ENCODE results near the gene ACOT7. TPM values are rescaled to one million over a fixed set of nuclear protein-coding genes. Genes with fewer than 3 reads are reported as not detected.

ACOT7 gene
- total RNA-seq, 1 experiment from 2014 or later, result 76.3 TPM

DNA sequence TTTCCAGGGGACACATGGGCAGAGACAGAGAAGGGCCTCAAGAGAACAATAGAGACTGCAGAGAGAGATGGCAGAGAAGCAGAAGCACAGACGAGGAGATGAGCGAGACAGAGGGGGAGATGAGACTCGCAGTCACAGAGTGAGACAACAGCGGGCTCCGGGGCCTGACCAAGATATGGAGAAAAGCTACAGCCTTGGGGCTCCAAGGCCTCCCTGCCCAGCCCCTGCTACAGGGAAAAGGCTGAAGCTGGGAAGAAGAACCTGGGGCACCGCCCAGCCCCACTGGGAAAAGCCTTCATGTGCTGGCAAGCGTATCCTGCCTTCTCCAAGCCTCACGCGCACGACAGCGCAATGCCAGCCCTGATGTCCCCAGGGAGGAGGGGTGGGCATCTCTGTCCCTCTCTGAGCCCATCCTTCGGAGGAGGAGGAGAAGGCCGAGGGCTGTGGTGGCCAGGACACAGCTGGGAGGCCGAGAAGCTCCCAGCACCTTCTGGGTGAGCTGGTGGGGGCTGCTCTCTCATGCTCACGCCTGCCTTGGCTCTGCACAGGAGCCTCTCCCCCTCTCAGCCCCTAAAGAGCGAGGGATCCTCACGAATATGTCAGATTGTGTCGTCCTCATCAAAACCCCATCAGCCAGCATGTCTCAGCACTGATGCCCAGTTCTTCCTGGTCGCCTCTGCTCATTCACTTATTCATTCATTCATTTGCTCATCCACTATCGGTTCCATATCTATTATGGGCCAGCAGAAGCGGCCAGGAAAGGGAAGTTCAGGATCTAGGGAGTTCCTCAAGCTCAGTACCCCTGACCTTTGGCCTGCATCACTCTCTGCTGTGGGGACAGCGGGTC is 56.6 kb downstream of the ACOT7 start:
- Histone ChIP-seq H3K36me3 (replicated peaks; ENCODE audit: control insufficient read depth, insufficient read depth, low read length) (peaks cover 5% of the 10 kb centered on the region), H3K4me3 (ENCODE audit: insufficient read depth, low read depth, low read length) (no peak overlapping the region), H3K27me3 (ENCODE audit: control insufficient read depth, insufficient read depth, low read length) (no peaks in the 10 kb centered on the region)
- DNase-seq, result no peak

DNA sequence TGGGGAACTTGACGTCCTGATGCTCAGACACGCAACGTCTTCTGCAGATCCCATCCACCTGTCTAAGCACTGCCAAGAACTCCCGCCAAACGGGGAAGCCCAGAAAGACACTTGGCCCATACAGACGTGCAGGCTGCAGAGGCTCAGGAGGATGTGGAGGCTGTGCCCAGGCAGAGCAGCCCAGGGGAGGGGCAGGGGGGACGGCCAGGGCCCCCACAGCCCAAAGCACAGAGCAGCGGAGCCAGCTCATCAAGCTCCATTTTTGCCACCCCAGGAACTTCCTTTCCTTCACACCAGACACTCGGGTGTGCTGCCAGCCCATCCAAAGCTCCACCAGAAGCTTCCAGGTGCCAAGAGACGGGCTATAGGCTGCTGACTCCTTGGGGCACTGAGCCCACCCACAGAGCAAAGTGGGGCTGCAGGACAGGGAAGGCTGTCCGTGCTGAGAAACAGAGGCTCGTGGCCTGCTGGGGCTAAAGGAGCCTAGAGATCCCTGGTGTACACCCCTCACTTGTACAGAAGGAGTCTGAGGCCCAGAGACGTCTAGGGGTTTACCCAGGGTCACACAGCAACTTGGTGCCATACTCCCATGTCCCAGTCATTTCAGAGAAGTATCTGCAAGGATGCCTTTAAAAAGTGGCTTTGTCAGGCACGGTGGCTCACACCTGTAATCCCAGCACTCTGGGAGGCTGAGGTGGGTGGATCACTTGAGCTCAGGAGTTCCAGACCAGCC is 59.1 kb downstream of the ACOT7 start:
- no peaks in the 10 kb centered on the region for H3K27me3 ChIP-seq (ENCODE audit: control insufficient read depth, insufficient read depth, low read length)
- no peak overlapping the region for H3K4me3 ChIP-seq (ENCODE audit: insufficient read depth, low read depth, low read length)
- DNase-seq, result no peak
- H3K36me3 ChIP-seq (replicated peaks; ENCODE audit: control insufficient read depth, insufficient read depth, low read length), result peaks cover 5% of the 10 kb centered on the region

DNA sequence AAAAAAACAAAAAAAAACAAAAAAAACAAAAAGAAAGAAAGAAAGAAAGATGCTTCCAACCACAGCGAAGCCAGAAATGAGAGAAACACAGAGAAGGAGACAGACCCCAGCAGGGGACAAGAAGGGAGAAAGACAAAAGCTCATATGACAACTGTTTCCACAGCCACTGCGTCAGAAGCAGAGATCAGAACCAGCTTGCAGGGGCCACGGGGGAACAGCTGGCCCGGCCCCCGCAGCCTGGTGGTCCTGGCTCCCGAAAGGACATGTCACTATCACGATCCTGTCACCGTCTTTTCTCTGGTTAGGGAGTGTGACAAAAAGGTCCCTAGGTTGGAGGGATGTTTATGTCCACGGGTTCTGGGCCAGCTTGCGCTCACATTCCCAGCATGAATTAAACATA is 60.7 kb downstream of the ACOT7 start:
- Histone ChIP-seq H3K4me3 (ENCODE audit: insufficient read depth, low read depth, low read length) (no peak overlapping the region), H3K27me3 (ENCODE audit: control insufficient read depth, insufficient read depth, low read length) (no peaks in the 10 kb centered on the region), H3K36me3 (replicated peaks; ENCODE audit: control insufficient read depth, insufficient read depth, low read length) (no peaks in the 10 kb centered on the region; the same call in none of the 2 replicates)
- no peak for DNase-seq

DNA sequence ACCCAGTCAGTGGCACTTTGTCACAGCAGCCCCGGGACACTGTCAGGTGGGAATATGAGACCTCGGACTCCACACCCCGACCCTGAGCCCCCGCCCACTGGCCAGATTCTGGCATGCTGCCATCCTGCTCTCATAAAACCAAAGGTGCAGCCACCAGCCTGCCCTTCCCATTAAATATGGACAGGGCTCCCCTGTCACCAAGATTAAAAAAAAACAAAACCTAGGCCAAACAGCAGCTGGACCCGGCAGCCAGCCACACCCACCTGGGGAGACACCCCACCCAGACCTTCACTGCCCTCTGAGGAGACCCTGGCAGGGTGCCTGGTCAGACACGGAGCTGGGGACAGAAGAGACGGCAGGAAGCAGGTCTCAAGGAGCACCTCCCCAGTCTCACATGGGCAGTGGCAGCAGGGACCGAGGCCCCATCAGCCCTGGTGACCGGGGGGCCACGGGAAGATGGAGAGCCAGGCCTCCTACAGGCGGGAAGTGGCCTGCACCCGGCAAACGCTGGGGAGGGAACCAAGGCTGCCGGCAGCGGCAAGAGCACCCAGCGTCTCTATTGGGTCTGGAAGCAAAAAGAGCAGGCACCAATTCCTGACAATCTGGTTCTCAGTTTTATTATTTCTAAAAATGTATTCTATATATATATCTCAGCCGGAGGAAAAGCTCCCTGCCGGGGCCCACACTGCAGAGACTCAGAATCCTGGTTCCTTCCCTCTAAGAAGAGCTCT is 61.9 kb downstream of the ACOT7 start:
- Histone ChIP-seq H3K27me3 (ENCODE audit: control insufficient read depth, insufficient read depth, low read length) (no peaks in the 10 kb centered on the region), H3K4me3 (ENCODE audit: insufficient read depth, low read depth, low read length) (no peak overlapping the region), H3K36me3 (replicated peaks; ENCODE audit: control insufficient read depth, insufficient read depth, low read length) (no peaks in the 10 kb centered on the region; the same call in none of the 2 replicates)
- DNase-seq, result peak; percentile 70

DNA sequence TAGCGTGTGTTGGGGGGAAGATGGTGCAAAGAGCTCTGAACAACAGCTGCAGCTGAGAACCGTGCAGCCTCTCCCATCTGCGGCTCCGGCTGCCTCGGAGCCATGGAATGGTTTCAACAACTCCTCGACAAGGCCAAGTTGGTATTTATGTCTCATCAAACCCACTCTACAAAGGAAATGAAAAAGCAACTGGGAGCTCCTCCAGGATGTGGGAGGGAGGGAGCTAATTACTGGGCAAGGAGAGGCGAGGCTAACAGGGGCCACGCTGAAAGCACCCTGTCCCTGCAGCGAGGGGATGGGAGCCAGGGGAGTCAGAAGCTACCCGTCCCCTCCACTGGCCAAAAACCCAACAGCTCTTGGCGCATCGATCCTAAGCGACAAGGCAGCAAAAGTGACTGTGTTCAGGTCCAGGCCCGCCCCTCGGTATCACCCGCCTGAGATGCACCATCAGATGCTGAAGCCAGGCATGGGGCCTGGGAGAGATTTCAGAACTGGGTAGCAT is 63.1 kb downstream of the ACOT7 start:
- Histone ChIP-seq H3K27me3 (ENCODE audit: control insufficient read depth, insufficient read depth, low read length) (no peaks in the 10 kb centered on the region), H3K36me3 (replicated peaks; ENCODE audit: control insufficient read depth, insufficient read depth, low read length) (peaks cover 1% of the 10 kb centered on the region), H3K4me3 (ENCODE audit: insufficient read depth, low read depth, low read length) (no peak overlapping the region)
- no peak for DNase-seq

DNA sequence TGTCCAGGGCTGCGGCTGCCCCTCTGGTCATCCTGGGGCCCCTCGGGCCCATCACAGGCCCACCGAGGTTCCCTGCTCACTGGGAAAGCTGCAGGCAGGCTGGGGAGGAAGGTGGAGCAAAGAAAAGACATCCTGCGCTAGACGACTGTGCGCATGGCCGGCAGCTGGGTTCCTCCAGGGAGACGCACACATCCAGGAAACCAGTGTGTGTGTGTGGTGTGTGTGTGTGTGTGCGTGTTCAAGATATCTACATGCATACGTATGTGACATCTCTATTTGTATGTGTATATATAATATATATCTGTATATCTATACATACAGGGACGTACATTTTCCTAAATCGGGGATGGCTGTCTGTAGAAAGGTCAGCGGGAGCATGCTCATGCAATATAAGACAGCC is 63.7 kb downstream of the ACOT7 start:
- DNase-seq, result no peak
- H3K4me3 ChIP-seq (ENCODE audit: insufficient read depth, low read depth, low read length), result no peak overlapping the region
- no peaks in the 10 kb centered on the region for H3K27me3 ChIP-seq (ENCODE audit: control insufficient read depth, insufficient read depth, low read length)
- H3K36me3 ChIP-seq (replicated peaks; ENCODE audit: control insufficient read depth, insufficient read depth, low read length), result peaks cover 1% of the 10 kb centered on the region

DNA sequence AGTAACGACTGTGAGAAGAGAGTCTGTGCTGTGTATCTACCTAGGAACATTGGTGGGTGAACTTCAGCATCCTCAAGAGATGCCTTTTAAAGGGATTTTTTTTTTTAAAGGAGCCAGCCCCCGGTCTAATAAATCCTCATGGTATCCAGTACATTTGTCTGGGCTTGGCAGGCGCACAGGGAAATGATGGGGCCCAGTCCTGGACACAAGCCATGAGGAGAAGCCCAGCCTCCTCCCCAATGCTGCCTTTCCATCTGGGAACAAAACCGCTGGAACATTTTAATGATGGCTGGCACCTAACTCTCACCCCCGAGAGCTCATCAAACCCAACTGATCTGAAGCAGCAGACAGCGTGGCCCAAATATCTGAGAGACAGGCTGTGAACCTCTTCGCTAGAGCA is 64.2 kb downstream of the ACOT7 start:
- no peak for DNase-seq
- Histone ChIP-seq H3K4me3 (ENCODE audit: insufficient read depth, low read depth, low read length) (no peak overlapping the region), H3K36me3 (replicated peaks; ENCODE audit: control insufficient read depth, insufficient read depth, low read length) (peaks cover 1% of the 10 kb centered on the region), H3K27me3 (ENCODE audit: control insufficient read depth, insufficient read depth, low read length) (no peaks in the 10 kb centered on the region)

DNA sequence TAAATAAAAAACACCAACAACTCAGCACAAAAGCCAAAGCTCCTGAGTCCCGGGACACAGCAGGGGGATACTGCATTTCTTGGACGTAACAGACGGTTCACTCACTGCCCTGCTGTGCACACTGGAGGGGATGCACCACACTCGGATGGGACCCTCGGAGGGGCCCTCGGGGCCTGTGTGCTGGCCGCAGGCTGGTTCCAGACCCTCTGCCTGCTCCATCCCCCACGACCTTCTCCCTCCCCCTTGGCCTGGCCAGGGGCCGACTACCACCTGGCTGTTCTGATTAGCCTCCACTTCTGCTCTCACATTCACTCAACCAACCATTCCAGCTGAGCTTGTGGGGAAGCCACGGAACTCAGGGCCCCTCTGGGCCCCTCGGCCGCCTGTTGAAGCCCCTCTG is 64.9 kb downstream of the ACOT7 start:
- no peak for DNase-seq
- Histone ChIP-seq H3K27me3 (ENCODE audit: control insufficient read depth, insufficient read depth, low read length) (no peaks in the 10 kb centered on the region), H3K4me3 (ENCODE audit: insufficient read depth, low read depth, low read length) (no peak overlapping the region), H3K36me3 (replicated peaks; ENCODE audit: control insufficient read depth, insufficient read depth, low read length) (peaks cover 1% of the 10 kb centered on the region)

DNA sequence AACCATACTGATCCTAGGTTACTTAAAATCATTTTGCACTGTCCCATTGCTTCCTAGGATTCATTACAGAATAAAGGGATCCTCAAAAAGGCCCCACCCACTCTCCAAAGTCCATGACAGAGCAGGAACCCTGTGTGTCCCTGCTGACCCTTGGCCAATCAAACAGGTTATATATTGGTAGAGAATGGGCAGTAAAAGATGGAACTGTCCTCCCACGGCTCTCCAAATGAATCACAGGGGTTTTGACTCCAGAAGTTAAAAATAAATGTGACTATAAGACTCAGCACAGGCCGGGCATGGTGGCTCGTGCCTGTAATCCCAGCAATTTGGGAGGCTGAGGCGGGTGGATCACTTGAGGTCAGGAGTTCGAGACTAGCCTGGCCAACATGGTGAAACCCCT is 65.5 kb downstream of the ACOT7 start:
- Histone ChIP-seq H3K4me3 (ENCODE audit: insufficient read depth, low read depth, low read length) (no peak overlapping the region), H3K27me3 (ENCODE audit: control insufficient read depth, insufficient read depth, low read length) (no peaks in the 10 kb centered on the region), H3K36me3 (replicated peaks; ENCODE audit: control insufficient read depth, insufficient read depth, low read length) (peaks cover 1% of the 10 kb centered on the region)
- DNase-seq, result no peak

DNA sequence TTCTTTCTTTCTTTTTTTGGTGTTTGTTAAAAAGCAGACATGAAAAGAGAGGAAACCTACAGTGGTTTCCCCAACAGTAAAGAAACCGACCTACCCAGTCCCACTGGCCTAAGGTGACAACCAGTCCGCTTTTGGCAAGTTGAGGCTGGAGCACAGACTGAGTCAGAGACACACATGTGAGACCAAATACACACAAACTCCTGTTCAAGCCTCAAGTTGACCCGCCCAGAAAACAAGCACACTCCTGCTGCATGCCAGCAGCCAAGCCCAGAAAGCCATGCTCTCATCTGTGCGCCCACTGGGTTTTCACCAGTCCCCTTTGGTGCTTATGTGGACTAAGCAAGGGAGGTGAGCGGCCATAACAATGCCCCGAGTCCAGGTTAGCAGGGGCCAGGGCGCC is 68.1 kb downstream of the ACOT7 start:
- Histone ChIP-seq H3K36me3 (replicated peaks; ENCODE audit: control insufficient read depth, insufficient read depth, low read length) (peaks cover 2% of the 10 kb centered on the region), H3K4me3 (ENCODE audit: insufficient read depth, low read depth, low read length) (no peak overlapping the region), H3K27me3 (ENCODE audit: control insufficient read depth, insufficient read depth, low read length) (no peaks in the 10 kb centered on the region)
- DNase-seq, result no peak

DNA sequence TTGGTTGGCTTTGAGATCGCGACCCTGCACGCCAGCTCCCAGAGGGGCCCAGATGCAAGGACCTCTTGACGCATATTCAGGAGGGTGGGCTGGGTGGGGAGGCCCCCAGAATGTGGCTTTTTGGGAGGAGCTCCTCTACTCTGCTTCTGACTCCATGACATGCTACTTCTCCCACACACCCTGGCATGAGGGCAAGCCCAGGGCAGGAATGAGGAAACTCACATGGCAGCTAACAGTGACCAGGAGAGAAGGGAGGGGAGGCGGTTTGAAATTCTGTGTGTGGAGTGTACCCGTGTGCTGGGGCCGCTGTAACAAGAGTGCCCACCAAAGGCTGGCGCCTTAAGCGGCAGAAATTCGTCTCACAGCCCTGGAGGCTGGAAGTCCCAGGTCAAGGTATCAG is 71.4 kb downstream of the ACOT7 start:
- Histone ChIP-seq H3K36me3 (replicated peaks; ENCODE audit: control insufficient read depth, insufficient read depth, low read length) (peaks cover 9% of the 10 kb centered on the region), H3K4me3 (ENCODE audit: insufficient read depth, low read depth, low read length) (no peak overlapping the region), H3K27me3 (ENCODE audit: control insufficient read depth, insufficient read depth, low read length) (no peaks in the 10 kb centered on the region)
- no peak for DNase-seq

DNA sequence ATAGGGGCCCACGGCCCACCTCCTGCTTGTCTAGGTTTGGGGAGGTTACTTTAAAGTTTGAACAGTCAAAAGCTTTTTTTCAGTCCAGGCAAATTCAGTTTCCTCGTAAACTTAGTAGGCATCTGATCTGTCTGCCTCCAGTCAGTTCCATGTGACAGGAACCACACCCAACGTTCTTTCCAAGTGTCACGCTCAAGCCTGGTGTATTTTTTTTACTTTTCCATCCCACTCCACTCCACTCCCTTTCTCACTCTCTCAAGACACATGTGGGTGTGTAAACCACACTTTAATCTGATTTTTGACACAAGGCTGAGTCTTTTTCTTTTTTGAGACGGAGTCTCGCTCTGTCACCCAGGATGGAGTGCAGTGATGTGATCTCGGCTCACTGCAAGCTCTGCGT is 72.4 kb downstream of the ACOT7 start:
- peaks cover 13% of the 10 kb centered on the region for H3K36me3 ChIP-seq (replicated peaks; ENCODE audit: control insufficient read depth, insufficient read depth, low read length)
- no peak for DNase-seq
- H3K27me3 ChIP-seq (ENCODE audit: control insufficient read depth, insufficient read depth, low read length), result no peaks in the 10 kb centered on the region
- H3K4me3 ChIP-seq (ENCODE audit: insufficient read depth, low read depth, low read length), result no peak overlapping the region

DNA sequence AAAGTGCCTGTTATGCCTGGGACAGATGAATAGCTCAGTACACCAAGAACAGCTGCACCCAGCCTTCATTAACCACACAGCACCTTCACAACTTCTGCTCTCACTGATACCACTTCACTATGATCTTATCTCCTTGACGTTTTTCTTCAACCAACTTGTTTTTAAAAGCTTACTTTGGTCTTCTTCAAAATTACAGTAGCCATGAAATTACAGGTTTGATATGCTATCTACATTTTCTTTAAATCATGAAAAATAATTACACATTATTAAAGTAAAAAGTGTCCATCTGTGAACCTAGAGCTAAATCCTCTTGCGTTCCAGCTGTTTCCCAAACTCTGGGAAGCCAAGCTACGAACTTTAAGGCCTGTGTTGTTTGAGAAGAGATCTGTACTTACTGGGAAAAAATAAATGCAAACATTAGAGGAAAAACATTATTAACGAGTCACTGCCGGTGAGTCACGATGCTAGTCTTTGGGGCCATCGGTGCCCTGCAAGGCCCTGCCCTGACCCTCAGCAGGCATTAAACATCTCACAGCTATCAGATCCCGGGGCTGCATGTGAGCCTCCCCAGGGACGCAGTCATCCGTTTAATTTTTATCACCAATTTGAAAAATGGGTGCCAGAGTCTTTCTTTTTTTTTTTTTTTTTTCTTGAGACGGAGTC is 76.3 kb downstream of the ACOT7 start:
- no peaks in the 10 kb centered on the region for H3K27me3 ChIP-seq (ENCODE audit: control insufficient read depth, insufficient read depth, low read length)
- H3K36me3 ChIP-seq (replicated peaks; ENCODE audit: control insufficient read depth, insufficient read depth, low read length), result peaks cover 12% of the 10 kb centered on the region
- no peak for DNase-seq
- H3K4me3 ChIP-seq (ENCODE audit: insufficient read depth, low read depth, low read length), result no peak overlapping the region

Measured in H7 (cell line).